HG03354 (cell line): ENCODE data around the gene ACVRL1.

Experiments used
- ATAC-seq: cut with Tn5 transposase; IDR thresholded peaks from one replicate; pipeline ENCODE4 v1.9.1; 2021; ENCODE audit warnings: mild to moderate bottlenecking; ENCODE audit not compliant: unreplicated experiment, poor library complexity, severe bottlenecking

Gene ACVRL1

GRCh38 chr12:51913071-51914033 is 6.0 kb downstream of the ACVRL1 start:
- ATAC-seq = no peak

- no peak for ATAC-seq
Observed at GRCh38 chr12:51914034-51914923, 7.0 kb downstream of the ACVRL1 start.

GRCh38 chr12:51915003-51915625 is 7.8 kb downstream of the ACVRL1 start:
- no peak for ATAC-seq

- ATAC-seq = no peak
Observed at GRCh38 chr12:51915951-51916350, 8.6 kb downstream of the ACVRL1 start.

- ATAC-seq = no peak
Observed at GRCh38 chr12:51917041-51917590, 9.8 kb downstream of the ACVRL1 start.

GRCh38 chr12:51917746-51918453 is 10.6 kb downstream of the ACVRL1 start:
- no peak for ATAC-seq

GRCh38 chr12:51920046-51920445 is 12.7 kb downstream of the ACVRL1 start:
- no peak for ATAC-seq

GRCh38 chr12:51921017-51921725 is 13.9 kb downstream of the ACVRL1 start:
- no peak for ATAC-seq

- no peak for ATAC-seq
Observed at GRCh38 chr12:51922146-51922545, 14.8 kb downstream of the ACVRL1 start.

GRCh38 chr12:51922762-51923505 is 15.6 kb downstream of the ACVRL1 start:
- no peak for ATAC-seq

- no peak for ATAC-seq
Observed at GRCh38 chr12:51923506-51924365, 16.4 kb downstream of the ACVRL1 start.

GRCh38 chr12:51924551-51925319 is 17.4 kb downstream of the ACVRL1 start:
- ATAC-seq = peak; percentile 65

GRCh38 chr12:51925346-51926063 is 18.2 kb downstream of the ACVRL1 start:
- no peak for ATAC-seq

GRCh38 chr12:51926064-51926632 is 18.8 kb downstream of the ACVRL1 start:
- no peak for ATAC-seq

- no peak for ATAC-seq
Observed at GRCh38 chr12:51926718-51927117, 19.4 kb downstream of the ACVRL1 start.
